ENCODE results near the gene SEPTIN8.

SEPTIN8 gene

DNA sequence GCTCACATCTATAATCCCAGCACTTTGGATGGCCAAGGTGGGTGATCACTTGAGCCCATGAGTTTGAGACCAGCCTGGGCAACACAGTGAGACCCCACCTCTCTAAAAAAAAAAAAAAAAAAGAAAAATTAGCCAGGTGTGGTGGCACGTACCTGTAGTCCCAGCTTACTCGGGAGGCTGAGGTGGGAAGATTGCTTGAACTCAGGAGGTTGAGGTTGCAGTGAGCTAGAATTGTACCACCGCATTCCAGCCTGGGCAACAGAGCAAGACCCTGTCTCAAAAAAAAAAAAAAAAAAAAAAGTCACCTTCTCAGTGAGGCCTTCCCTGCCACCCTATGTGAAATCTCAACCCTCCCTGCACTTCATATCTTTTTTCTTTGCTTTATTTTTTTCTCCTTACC lies 14.0 kb upstream of the SEPTIN8 start:
- 98% methylated on average over 3 of the region's 3 CpGs for WGBS
- no peaks in the 10 kb centered on the region for H3K9me3 ChIP-seq (ENCODE audit: insufficient read depth, low read depth, low read length)
- no peaks in the 10 kb centered on the region for H3K27me3 ChIP-seq (ENCODE audit: insufficient read depth, low read length)
- H3K9ac ChIP-seq (ENCODE audit: low read depth, low read length), result no peak overlapping the region
- no peak overlapping the region for H3K27ac ChIP-seq (ENCODE audit: low read depth, low read length)
- no peak overlapping the region for H3K4me3 ChIP-seq (ENCODE audit: low read length)
- H3K36me3 ChIP-seq (ENCODE audit: insufficient read depth, low read length), result no peaks in the 10 kb centered on the region
- no peaks in the 10 kb centered on the region for H3K4me1 ChIP-seq (ENCODE audit: insufficient read depth, low read length)

DNA sequence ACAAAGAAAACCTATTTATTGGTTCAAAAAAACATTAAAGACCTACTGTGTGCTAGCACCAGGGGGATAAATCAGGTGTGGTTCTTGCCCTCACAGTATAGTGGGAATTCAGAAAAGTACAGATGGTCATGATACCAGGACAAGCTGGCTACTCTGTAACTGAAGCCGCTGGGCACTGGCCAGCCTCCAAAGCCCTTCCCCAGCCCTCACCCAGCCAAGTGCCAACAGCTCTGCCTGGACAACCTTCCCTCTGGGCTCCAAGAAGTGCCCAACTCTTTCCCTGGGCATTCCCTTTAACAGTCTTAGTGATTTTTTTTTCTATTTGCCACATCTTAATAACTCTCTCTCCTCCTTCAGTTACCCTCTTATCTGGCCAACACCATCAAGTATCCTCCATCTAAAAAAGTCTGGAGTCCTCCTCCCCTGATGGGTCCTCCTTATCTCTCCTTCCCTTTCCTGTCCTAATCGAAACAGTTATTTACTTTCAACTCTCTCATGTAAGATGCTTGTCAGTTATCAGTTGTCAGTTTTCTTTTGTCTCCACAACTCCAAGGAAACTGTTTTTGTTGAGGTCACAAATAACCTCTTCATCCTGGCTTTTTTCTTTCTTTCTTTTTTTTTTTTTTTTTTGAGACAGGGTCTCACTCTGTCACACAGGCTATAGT lies 13.3 kb upstream of the SEPTIN8 start:
- WGBS, result 94% methylated on average over 2 of the region's 2 CpGs
- Histone ChIP-seq H3K9ac (ENCODE audit: low read depth, low read length) (no peak overlapping the region), H3K27ac (ENCODE audit: low read depth, low read length) (no peak overlapping the region), H3K9me3 (ENCODE audit: insufficient read depth, low read depth, low read length) (no peaks in the 10 kb centered on the region), H3K36me3 (ENCODE audit: insufficient read depth, low read length) (no peaks in the 10 kb centered on the region), H3K4me1 (ENCODE audit: insufficient read depth, low read length) (no peaks in the 10 kb centered on the region), H3K4me3 (ENCODE audit: low read length) (no peak overlapping the region), H3K27me3 (ENCODE audit: insufficient read depth, low read length) (no peaks in the 10 kb centered on the region; the same call in 1 of the 2 replicates)

DNA sequence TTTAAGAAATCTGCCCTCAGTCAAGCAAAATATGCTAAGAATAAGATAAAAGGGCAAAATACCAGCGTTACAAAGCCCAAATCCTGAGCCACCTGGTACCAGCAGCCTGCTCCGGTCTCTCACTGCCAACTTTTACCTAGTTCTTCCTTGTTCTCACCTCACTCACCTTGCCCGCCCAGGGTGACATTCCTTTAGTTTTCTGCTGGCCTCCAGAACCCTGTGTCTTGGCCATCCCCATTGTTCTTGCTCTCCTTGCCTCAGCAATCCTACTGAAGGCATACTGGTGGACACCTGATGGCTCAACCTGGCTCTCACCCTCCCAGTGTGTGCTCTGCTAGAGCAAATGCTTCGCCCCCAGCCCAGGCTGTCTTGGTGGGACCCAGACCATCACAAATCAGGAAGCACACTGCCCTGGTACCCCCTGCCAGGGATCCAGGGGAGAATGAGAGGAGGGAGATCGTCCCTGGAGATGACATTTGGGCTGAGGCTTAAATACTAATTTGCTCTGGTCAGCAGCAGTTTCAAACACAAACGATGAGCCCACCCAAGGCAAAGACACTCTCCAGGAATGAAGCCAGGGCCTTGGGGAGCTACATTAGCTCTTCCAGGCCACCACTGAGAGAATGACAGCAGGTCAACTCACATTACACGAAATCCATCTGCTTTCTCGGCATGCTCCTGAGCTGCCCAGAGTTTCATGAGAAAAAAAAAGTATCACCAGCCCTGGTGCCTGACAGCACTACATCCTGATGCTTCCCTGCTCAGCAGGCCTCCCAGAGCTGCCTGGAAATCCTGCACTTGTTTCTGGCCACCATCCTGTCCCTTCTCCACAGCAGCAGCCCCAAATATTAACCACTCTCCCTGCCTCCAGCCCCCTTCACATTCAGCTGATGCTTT lies 12.2 kb upstream of the SEPTIN8 start:
- WGBS, result 81% methylated on average over 8 of the region's 8 CpGs
- Histone ChIP-seq H3K27ac (ENCODE audit: low read depth, low read length) (no peak overlapping the region), H3K4me1 (ENCODE audit: insufficient read depth, low read length) (no peaks in the 10 kb centered on the region), H3K4me3 (ENCODE audit: low read length) (no peak overlapping the region), H3K9me3 (ENCODE audit: insufficient read depth, low read depth, low read length) (no peaks in the 10 kb centered on the region), H3K27me3 (ENCODE audit: insufficient read depth, low read length) (no peaks in the 10 kb centered on the region; the same call in 1 of the 2 replicates), H3K36me3 (ENCODE audit: insufficient read depth, low read length) (no peaks in the 10 kb centered on the region), H3K9ac (ENCODE audit: low read depth, low read length) (no peak overlapping the region)

- no peak overlapping the region for H3K27ac ChIP-seq (ENCODE audit: low read depth, low read length)
- no peak overlapping the region for H3K4me3 ChIP-seq (ENCODE audit: low read length)
- no peak overlapping the region for H3K9ac ChIP-seq (ENCODE audit: low read depth, low read length)
- no peaks in the 10 kb centered on the region for H3K9me3 ChIP-seq (ENCODE audit: insufficient read depth, low read depth, low read length)
- WGBS, result 92% methylated on average over 1 of the region's 1 CpG
- no peaks in the 10 kb centered on the region; the same call in 1 of the 2 replicates for H3K27me3 ChIP-seq (ENCODE audit: insufficient read depth, low read length)
- no peaks in the 10 kb centered on the region for H3K4me1 ChIP-seq (ENCODE audit: insufficient read depth, low read length)
- H3K36me3 ChIP-seq (ENCODE audit: insufficient read depth, low read length), result no peaks in the 10 kb centered on the region
These were observed 11.5 kb upstream of the SEPTIN8 start for GRCh38 chr5:132788508-132788907.

DNA sequence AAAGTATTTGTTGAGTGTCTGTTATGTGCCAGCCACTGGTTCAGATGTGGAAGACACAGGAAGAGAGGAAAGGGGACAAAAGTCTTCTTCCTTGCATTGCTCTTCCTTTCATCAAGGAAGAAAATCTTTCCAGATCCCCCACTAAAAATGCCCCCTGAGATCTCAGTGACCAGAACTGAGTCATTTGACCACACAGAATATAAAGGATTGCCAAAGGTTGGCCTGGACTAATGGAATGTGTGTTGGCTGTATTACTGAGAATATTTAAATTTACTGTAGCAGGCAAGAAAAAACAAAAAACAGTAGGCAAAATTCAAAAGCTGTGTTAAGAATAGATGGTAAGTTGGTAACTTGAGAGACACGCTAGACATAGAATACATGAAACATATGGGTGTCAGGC lies 10.0 kb upstream of the SEPTIN8 start:
- Histone ChIP-seq H3K4me1 (ENCODE audit: insufficient read depth, low read length) (no peaks in the 10 kb centered on the region), H3K27me3 (ENCODE audit: insufficient read depth, low read length) (peaks cover 2% of the 10 kb centered on the region; the same call in 1 of the 2 replicates), H3K27ac (ENCODE audit: low read depth, low read length) (no peak overlapping the region), H3K9ac (ENCODE audit: low read depth, low read length) (no peak overlapping the region), H3K9me3 (ENCODE audit: insufficient read depth, low read depth, low read length) (no peaks in the 10 kb centered on the region), H3K4me3 (ENCODE audit: low read length) (no peak overlapping the region), H3K36me3 (ENCODE audit: insufficient read depth, low read length) (no peaks in the 10 kb centered on the region)
- 95% methylated on average over 1 of the region's 1 CpG for WGBS

DNA sequence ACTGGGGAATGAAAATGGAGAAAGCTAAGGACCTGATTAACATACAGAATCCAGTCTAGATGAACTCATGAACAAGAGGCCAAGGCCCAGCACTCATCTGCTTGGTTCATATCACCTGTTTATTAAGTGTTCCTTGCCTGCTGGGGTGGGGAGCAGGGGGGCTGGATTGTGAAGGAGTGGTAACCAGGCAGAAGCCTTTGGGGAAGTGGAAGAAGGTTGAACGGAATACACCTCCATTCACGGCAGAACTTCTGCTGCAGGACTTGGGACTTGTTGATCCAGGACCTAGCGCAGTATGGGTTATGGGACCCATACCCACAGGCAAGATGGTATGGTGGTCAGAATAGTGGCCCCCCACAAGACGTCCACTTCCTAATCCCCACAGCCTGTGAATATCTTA lies 8.8 kb upstream of the SEPTIN8 start:
- Histone ChIP-seq H3K9me3 (ENCODE audit: insufficient read depth, low read depth, low read length) (no peaks in the 10 kb centered on the region), H3K4me3 (ENCODE audit: low read length) (no peak overlapping the region), H3K9ac (ENCODE audit: low read depth, low read length) (no peak overlapping the region), H3K4me1 (ENCODE audit: insufficient read depth, low read length) (no peaks in the 10 kb centered on the region), H3K27ac (ENCODE audit: low read depth, low read length) (no peak overlapping the region), H3K27me3 (ENCODE audit: insufficient read depth, low read length) (peaks cover 7% of the 10 kb centered on the region), H3K36me3 (ENCODE audit: insufficient read depth, low read length) (no peaks in the 10 kb centered on the region)
- WGBS, result 91% methylated on average over 3 of the region's 4 CpGs

DNA sequence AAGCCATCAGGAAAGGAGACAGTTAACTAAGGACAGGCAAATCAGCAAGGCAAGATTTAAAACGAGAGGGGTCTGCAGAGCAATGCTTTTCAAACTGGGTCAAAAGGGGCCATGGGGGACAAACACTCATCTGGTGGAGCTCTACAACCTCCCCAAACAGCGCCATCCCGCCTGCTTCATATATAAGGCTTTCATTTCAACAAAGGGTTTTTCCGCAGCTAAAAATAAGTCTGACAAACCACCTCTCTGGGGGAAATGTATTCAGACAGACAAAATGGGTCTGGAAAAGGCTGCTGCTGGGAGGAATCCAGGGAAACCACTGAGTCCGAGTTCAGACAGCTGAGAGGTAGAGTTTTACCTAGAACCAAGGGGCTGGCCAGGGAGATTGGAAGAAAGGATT lies 8.3 kb upstream of the SEPTIN8 start:
- Histone ChIP-seq H3K36me3 (ENCODE audit: insufficient read depth, low read length) (no peaks in the 10 kb centered on the region), H3K27ac (ENCODE audit: low read depth, low read length) (no peak overlapping the region), H3K9me3 (ENCODE audit: insufficient read depth, low read depth, low read length) (no peaks in the 10 kb centered on the region), H3K9ac (ENCODE audit: low read depth, low read length) (no peak overlapping the region), H3K4me1 (ENCODE audit: insufficient read depth, low read length) (no peaks in the 10 kb centered on the region), H3K27me3 (ENCODE audit: insufficient read depth, low read length) (peaks cover 11% of the 10 kb centered on the region), H3K4me3 (ENCODE audit: low read length) (no peak overlapping the region)
- 74% methylated on average over 5 of the region's 5 CpGs for WGBS

- Histone ChIP-seq H3K9ac (ENCODE audit: low read depth, low read length) (no peak overlapping the region), H3K4me3 (ENCODE audit: low read length) (no peak overlapping the region), H3K4me1 (ENCODE audit: insufficient read depth, low read length) (no peaks in the 10 kb centered on the region), H3K27me3 (ENCODE audit: insufficient read depth, low read length) (peaks cover 40% of the 10 kb centered on the region), H3K36me3 (ENCODE audit: insufficient read depth, low read length) (no peaks in the 10 kb centered on the region), H3K27ac (ENCODE audit: low read depth, low read length) (no peak overlapping the region), H3K9me3 (ENCODE audit: insufficient read depth, low read depth, low read length) (no peaks in the 10 kb centered on the region)
- 82% methylated on average over 4 of the region's 4 CpGs for WGBS
These were observed 5.1 kb upstream of the SEPTIN8 start for GRCh38 chr5:132782101-132782500.

DNA sequence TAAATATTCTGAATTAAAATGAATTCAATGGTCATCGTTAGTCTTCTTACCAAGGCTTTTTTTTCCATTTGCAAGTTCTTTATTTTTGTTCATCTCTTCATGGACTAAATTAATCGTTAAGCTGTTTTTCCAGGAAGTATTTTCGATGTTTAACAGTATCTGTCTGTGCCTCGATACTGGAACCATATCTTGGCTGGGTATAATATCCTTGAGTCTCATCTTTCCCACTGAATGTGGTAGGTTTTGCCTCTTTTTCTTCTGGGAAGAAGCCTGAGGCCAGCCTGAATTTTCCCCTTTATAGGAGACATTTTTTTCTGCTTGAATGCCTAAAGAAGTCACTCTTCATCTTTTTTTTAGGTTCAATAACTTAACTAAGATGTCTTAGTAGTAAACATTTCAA lies 4.0 kb upstream of the SEPTIN8 start:
- peaks cover 49% of the 10 kb centered on the region for H3K27me3 ChIP-seq (ENCODE audit: insufficient read depth, low read length)
- WGBS, result 97% methylated on average over 4 of the region's 4 CpGs

DNA sequence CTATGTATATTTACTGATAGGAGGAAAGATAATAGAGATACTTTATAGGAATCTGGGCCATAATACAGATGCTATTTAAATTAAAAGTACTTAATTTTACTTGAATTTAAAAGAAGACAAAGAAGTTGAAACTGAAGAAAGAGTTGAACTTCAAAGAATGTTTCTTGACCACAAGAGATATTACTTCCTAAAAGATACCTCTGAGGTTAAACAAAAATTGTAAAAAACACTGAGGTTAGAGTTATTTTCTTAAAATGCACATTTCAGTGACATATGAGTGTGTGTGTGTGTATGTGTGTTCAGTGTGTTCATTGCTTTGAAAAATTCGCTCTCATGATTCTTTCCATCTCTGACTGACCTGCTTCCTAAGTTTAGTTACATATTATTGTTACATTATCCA lies 3.5 kb upstream of the SEPTIN8 start:
- Histone ChIP-seq H3K27ac (ENCODE audit: low read depth, low read length) (no peak overlapping the region), H3K4me3 (ENCODE audit: low read length) (no peak overlapping the region), H3K9ac (ENCODE audit: low read depth, low read length) (no peak overlapping the region), H3K27me3 (ENCODE audit: insufficient read depth, low read length) (peaks cover 53% of the 10 kb centered on the region), H3K4me1 (ENCODE audit: insufficient read depth, low read length) (no peaks in the 10 kb centered on the region; the same call in 1 of the 2 replicates), H3K36me3 (ENCODE audit: insufficient read depth, low read length) (no peaks in the 10 kb centered on the region), H3K9me3 (ENCODE audit: insufficient read depth, low read depth, low read length) (no peaks in the 10 kb centered on the region)
- WGBS, result no CpG with 5 or more reads among the region's 1 CpG

More for the DNA sequence above, 4.0 kb upstream of the SEPTIN8 start:
- H3K4me1 ChIP-seq (ENCODE audit: insufficient read depth, low read length), result no peaks in the 10 kb centered on the region
- H3K9ac ChIP-seq (ENCODE audit: low read depth, low read length), result no peak overlapping the region
- H3K9me3 ChIP-seq (ENCODE audit: insufficient read depth, low read depth, low read length), result no peaks in the 10 kb centered on the region
- H3K4me3 ChIP-seq (ENCODE audit: low read length), result no peak overlapping the region
- no peak overlapping the region for H3K27ac ChIP-seq (ENCODE audit: low read depth, low read length)
- no peaks in the 10 kb centered on the region for H3K36me3 ChIP-seq (ENCODE audit: insufficient read depth, low read length)

- Histone ChIP-seq H3K27ac (ENCODE audit: low read depth, low read length) (no peak overlapping the region), H3K9ac (ENCODE audit: low read depth, low read length) (no peak overlapping the region), H3K27me3 (ENCODE audit: insufficient read depth, low read length) (peaks cover 59% of the 10 kb centered on the region), H3K4me1 (ENCODE audit: insufficient read depth, low read length) (no peaks in the 10 kb centered on the region; the same call in 1 of the 2 replicates), H3K36me3 (ENCODE audit: insufficient read depth, low read length) (no peaks in the 10 kb centered on the region), H3K9me3 (ENCODE audit: insufficient read depth, low read depth, low read length) (no peaks in the 10 kb centered on the region), H3K4me3 (ENCODE audit: low read length) (no peak overlapping the region)
- 92% methylated on average over 2 of the region's 3 CpGs for WGBS
These were observed 2.9 kb upstream of the SEPTIN8 start for GRCh38 chr5:132779961-132780360.
